ENCODE measurements around the gene TTLL10. TPM values are rescaled to one million over a fixed set of nuclear protein-coding genes. Genes with fewer than 3 reads are reported as not detected.

The TTLL10 gene
- total RNA-seq, 1 donor from 2014 or later = 0.47 TPM

DNA sequence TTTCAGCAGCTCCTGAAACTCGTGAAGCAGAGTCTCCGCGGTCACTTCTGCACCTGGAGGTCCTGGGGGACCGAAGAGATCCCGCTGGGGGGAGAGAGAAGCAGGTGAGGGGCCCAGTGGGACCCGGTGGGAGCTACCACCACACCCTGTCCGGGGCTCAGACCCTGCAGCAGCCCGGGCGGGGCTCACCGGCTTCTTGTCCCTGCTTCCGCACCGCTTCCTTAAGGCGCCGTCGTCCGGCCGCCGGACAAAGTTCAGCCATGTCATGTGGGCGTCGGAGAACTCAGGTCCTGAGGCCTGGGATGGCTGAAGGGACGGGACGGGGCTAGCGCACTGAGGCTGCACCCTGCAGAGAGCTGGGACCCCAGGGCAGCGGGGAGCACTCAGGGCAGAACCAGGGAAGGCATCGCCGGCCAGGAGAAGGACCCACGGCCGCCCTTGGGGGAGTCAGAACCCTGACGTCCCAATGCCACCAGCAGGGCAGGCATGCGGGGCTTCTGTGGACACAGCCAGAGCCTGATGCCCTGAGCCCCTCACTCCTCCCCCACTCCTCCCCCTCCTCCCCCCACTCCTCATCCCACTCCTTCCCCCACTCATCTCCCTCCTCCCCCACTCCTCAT lies 70.6 kb downstream of the TTLL10 start:
- Mint-ChIP-seq H3K36me3 (no peaks in the 10 kb centered on the region), H3K4me3 (no peak overlapping the region), H3K4me1 (no peaks in the 10 kb centered on the region), H3K27me3 (ENCODE audit: low read depth) (peaks cover 12% of the 10 kb centered on the region), H3K9me3 (no peaks in the 10 kb centered on the region), H3K27ac (no peak overlapping the region)
- DNase-seq (ENCODE audit: low spot score in 2 of 2, unreplicated experiment in 2 of 2) = no peak
- no peak for TF ChIP-seq CTCF (IDR thresholded peaks at IDR 0.05; ENCODE audit: unreplicated experiment)

DNA sequence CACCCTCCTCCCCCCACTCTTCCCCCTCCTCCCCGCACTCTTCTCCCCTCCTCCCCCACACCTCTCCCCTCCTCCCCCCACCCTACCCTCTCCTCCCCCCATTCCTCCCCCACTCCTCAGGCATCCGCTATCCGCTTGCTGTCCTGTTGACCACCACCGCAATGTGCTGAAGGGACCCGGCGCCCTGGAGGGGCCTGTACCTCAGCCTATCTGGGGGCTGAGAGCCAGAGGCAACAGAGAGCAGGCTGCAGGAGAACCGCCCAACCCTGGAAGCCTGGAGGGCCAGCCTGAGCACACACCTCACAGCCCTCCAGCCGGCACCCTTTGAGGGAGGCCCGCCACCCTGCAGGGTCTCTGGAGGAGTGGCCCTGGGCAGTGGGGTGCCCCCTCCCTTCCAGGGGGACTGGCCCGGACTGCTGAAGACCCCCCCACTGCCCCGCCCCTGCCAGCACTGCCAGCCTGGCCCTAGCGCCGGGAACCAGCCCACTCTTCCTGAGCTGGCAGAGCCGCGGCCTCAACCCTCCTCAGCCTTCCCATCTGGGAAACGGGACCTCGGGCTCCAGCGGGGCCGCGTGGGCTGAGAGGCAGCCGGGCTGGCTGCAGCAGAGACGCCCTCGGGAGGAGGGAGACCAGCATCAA lies 71.6 kb downstream of the TTLL10 start:
- no peaks in the 10 kb centered on the region for H3K4me1 Mint-ChIP-seq
- H3K36me3 Mint-ChIP-seq = no peaks in the 10 kb centered on the region
- no peak for DNase-seq (ENCODE audit: low spot score in 2 of 2, unreplicated experiment in 2 of 2)
- no peak overlapping the region for H3K4me3 Mint-ChIP-seq
- H3K27me3 Mint-ChIP-seq (ENCODE audit: low read depth) = peaks cover 12% of the 10 kb centered on the region
- TF ChIP-seq CTCF (IDR thresholded peaks at IDR 0.05; ENCODE audit: unreplicated experiment) = no peak
- H3K9me3 Mint-ChIP-seq = no peaks in the 10 kb centered on the region
- no peak overlapping the region for H3K27ac Mint-ChIP-seq

GRCh38 chr1:1245817-1246576 lies 72.3 kb downstream of the TTLL10 start:
- H3K27me3 Mint-ChIP-seq (ENCODE audit: low read depth) = peaks cover 12% of the 10 kb centered on the region
- DNase-seq (ENCODE audit: low spot score in 2 of 2, unreplicated experiment in 2 of 2) = no peak
- peaks cover under 1% of the 10 kb centered on the region for H3K4me1 Mint-ChIP-seq
- no peak for TF ChIP-seq CTCF (IDR thresholded peaks at IDR 0.05; ENCODE audit: unreplicated experiment)
- no peaks in the 10 kb centered on the region for H3K9me3 Mint-ChIP-seq
- H3K4me3 Mint-ChIP-seq = no peak overlapping the region
- peaks cover under 1% of the 10 kb centered on the region for H3K36me3 Mint-ChIP-seq
- H3K27ac Mint-ChIP-seq = no peak overlapping the region

GRCh38 chr1:1246577-1247340 lies 73.1 kb downstream of the TTLL10 start, which contains the start of gene C1QTNF12:
Gene C1QTNF12, minus strand, starts transcription at chr1:1246722. Its CDS starts 32 bp downstream, at chr1:1246690.
- peaks cover 2% of the 10 kb centered on the region for H3K4me1 Mint-ChIP-seq
- H3K36me3 Mint-ChIP-seq = peaks cover 1% of the 10 kb centered on the region
- no peaks in the 10 kb centered on the region for H3K9me3 Mint-ChIP-seq
- no peak for TF ChIP-seq CTCF (IDR thresholded peaks at IDR 0.05; ENCODE audit: unreplicated experiment)
- no peak within 1 kb of the TSS for H3K4me3 Mint-ChIP-seq
- DNase-seq (ENCODE audit: low spot score in 2 of 2, unreplicated experiment in 2 of 2) = no peak
- no peak within 1 kb of the TSS for H3K27ac Mint-ChIP-seq
- H3K27me3 Mint-ChIP-seq (ENCODE audit: low read depth) = peaks cover 12% of the 10 kb centered on the region

GRCh38 chr1:1247341-1247913 lies 73.7 kb downstream of the TTLL10 start:
- no peak for DNase-seq (ENCODE audit: low spot score in 2 of 2, unreplicated experiment in 2 of 2)
- peaks cover 2% of the 10 kb centered on the region for H3K4me1 Mint-ChIP-seq

More at GRCh38 chr1:1247341-1247913, 73.7 kb downstream of the TTLL10 start:
- no peak overlapping the region for H3K4me3 Mint-ChIP-seq
- no peak overlapping the region for H3K27ac Mint-ChIP-seq
- TF ChIP-seq CTCF (IDR thresholded peaks at IDR 0.05; ENCODE audit: unreplicated experiment) = no peak
- peaks cover 3% of the 10 kb centered on the region for H3K36me3 Mint-ChIP-seq
- H3K9me3 Mint-ChIP-seq = no peaks in the 10 kb centered on the region
- H3K27me3 Mint-ChIP-seq (ENCODE audit: low read depth) = peaks cover 12% of the 10 kb centered on the region

Measured in mesothelial cell of epicardium (in vitro differentiated cells).